Hepatocyte (in vitro differentiated cells): Measurements from ENCODE around the gene CHRM3.

ENCODE experiments used
- CTCF ChIP-seq: fragments of 200-600 bp; sonication (generic); IDR thresholded peaks from 2 replicates; pipeline ENCODE4 v1.5.1; 2016; ENCODE audit warnings: antibody characterized with exemption, mild to moderate bottlenecking; ENCODE audit not compliant: poor library complexity
- EZH2 ChIP-seq: fragments of 200-600 bp; sonication (generic); IDR thresholded peaks from 2 replicates; pipeline ENCODE4 v1.6.1; 2016; ENCODE audit warnings: antibody characterized with exemption, mild to moderate bottlenecking, borderline replicate concordance
- EZH2phosphoT487 ChIP-seq: fragments of 200-600 bp; sonication (generic); IDR thresholded peaks from one replicate; pipeline ENCODE4 v1.6.1; 2018; ENCODE audit warnings: antibody characterized with exemption, mild to moderate bottlenecking, low read depth, moderate library complexity; ENCODE audit not compliant: unreplicated experiment, severe bottlenecking

- TF ChIP-seq CTCF (no peak), EZH2phosphoT487 (no peak), EZH2 (no peak)
These were observed 41.3 kb downstream of the CHRM3 start for GRCh38 chr1:239427712-239428111.
